Measurements from ENCODE around the gene CEP128. TPM values are rescaled to one million over a fixed set of nuclear protein-coding genes. Genes with fewer than 3 reads are reported as not detected.

The CEP128 gene
- polyA plus RNA-seq, 1 of the 3 experiments (the other 2 are of a cell fraction) = 1.2 TPM

DNA sequence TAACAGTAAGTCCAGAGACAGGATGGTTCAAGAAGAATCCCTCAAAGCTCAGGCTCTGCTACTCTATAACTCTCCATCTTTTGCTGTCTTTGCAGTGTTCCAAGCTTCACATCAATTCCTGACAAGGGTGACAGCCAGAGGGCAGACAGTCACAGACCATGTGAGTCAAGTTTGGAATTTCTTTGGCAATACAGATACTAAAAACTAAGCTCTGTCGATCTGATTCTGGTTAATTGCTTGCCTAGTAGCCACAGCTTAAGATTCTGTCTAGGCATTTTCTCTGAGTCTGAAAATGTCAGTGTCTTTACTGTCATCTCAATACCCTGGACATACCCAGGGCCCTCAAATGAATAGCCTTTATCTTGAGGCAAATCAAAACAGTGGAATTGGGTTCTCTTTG lies 153.7 kb downstream of the CEP128 start:
- H3K9me2 ChIP-seq = no peaks in the 10 kb centered on the region
- no peaks in the 10 kb centered on the region for H3F3A ChIP-seq (replicated peaks; ENCODE audit: insufficient read depth)
- no peaks in the 10 kb centered on the region for H3K79me2 ChIP-seq (ENCODE audit: insufficient read depth)
- no peak for DNase-seq
- no peaks in the 10 kb centered on the region for H3K27me3 ChIP-seq (ENCODE audit: insufficient read depth)
- H3K4me1 ChIP-seq (ENCODE audit: control insufficient read depth in 1 of 2, insufficient read depth in 2 of 2, low read depth in 1 of 2, low read length in 1 of 2) = no peaks in the 10 kb centered on the region; a peak in 2 of 4 replicates
- H3K36me3 ChIP-seq (replicated peaks in 1 of 2; ENCODE audit: control insufficient read depth in 1 of 2, insufficient read depth in 2 of 2, low read length in 1 of 2) = peaks cover 0 to 3% of the 10 kb centered on the region in 2 experiments
- no peaks in the 10 kb centered on the region for H4K20me1 ChIP-seq (ENCODE audit: insufficient read depth)
- H3K9me3 ChIP-seq = no peaks in the 10 kb centered on the region
- no peak overlapping the region for H3K27ac ChIP-seq (ENCODE audit: low read depth in 2 of 2, low read length in 1 of 2)
- H3K4me2 ChIP-seq = no peak overlapping the region
- WGBS (ENCODE audit: low lambda C conversion rate) = 56% methylated on average over 1 of the region's 1 CpG
- no peak overlapping the region for H3K4me3 ChIP-seq (ENCODE audit: low read depth in 2 of 2, low read length in 1 of 2)
- TF ChIP-seq, protein P1, sequence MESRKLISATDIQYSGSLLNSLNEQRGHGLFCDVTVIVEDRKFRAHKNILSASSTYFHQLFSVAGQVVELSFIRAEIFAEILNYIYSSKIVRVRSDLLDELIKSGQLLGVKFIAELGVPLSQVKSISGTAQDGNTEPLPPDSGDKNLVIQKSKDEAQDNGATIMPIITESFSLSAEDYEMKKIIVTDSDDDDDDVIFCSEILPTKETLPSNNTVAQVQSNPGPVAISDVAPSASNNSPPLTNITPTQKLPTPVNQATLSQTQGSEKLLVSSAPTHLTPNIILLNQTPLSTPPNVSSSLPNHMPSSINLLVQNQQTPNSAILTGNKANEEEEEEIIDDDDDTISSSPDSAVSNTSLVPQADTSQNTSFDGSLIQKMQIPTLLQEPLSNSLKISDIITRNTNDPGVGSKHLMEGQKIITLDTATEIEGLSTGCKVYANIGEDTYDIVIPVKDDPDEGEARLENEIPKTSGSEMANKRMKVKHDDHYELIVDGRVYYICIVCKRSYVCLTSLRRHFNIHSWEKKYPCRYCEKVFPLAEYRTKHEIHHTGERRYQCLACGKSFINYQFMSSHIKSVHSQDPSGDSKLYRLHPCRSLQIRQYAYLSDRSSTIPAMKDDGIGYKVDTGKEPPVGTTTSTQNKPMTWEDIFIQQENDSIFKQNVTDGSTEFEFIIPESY (IDR thresholded peaks at IDR 0.05; ENCODE audit: borderline replicate concordance, low read depth) = no peak
- TF ChIP-seq, protein P2, sequence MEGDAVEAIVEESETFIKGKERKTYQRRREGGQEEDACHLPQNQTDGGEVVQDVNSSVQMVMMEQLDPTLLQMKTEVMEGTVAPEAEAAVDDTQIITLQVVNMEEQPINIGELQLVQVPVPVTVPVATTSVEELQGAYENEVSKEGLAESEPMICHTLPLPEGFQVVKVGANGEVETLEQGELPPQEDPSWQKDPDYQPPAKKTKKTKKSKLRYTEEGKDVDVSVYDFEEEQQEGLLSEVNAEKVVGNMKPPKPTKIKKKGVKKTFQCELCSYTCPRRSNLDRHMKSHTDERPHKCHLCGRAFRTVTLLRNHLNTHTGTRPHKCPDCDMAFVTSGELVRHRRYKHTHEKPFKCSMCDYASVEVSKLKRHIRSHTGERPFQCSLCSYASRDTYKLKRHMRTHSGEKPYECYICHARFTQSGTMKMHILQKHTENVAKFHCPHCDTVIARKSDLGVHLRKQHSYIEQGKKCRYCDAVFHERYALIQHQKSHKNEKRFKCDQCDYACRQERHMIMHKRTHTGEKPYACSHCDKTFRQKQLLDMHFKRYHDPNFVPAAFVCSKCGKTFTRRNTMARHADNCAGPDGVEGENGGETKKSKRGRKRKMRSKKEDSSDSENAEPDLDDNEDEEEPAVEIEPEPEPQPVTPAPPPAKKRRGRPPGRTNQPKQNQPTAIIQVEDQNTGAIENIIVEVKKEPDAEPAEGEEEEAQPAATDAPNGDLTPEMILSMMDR (IDR thresholded peaks at IDR 0.05) = no peak
- TF ChIP-seq TCF12 (IDR thresholded peaks at IDR 0.05) = no peak
- TF ChIP-seq, protein P3, sequence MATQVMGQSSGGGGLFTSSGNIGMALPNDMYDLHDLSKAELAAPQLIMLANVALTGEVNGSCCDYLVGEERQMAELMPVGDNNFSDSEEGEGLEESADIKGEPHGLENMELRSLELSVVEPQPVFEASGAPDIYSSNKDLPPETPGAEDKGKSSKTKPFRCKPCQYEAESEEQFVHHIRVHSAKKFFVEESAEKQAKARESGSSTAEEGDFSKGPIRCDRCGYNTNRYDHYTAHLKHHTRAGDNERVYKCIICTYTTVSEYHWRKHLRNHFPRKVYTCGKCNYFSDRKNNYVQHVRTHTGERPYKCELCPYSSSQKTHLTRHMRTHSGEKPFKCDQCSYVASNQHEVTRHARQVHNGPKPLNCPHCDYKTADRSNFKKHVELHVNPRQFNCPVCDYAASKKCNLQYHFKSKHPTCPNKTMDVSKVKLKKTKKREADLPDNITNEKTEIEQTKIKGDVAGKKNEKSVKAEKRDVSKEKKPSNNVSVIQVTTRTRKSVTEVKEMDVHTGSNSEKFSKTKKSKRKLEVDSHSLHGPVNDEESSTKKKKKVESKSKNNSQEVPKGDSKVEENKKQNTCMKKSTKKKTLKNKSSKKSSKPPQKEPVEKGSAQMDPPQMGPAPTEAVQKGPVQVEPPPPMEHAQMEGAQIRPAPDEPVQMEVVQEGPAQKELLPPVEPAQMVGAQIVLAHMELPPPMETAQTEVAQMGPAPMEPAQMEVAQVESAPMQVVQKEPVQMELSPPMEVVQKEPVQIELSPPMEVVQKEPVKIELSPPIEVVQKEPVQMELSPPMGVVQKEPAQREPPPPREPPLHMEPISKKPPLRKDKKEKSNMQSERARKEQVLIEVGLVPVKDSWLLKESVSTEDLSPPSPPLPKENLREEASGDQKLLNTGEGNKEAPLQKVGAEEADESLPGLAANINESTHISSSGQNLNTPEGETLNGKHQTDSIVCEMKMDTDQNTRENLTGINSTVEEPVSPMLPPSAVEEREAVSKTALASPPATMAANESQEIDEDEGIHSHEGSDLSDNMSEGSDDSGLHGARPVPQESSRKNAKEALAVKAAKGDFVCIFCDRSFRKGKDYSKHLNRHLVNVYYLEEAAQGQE (IDR thresholded peaks at IDR 0.05; ENCODE audit: low read depth, low read length) = no peak
- H2AFZ ChIP-seq (ENCODE audit: low read depth) = no peak overlapping the region
- ChIA-PET CTCF (interaction anchor here (1.3 kb wide), 1 partner anchor 63 kb away, joined by 4 read pairs; no protein-coding TSS in a partner anchor), POLR2A (no interaction called here)
- H3K9ac ChIP-seq = no peak overlapping the region

DNA sequence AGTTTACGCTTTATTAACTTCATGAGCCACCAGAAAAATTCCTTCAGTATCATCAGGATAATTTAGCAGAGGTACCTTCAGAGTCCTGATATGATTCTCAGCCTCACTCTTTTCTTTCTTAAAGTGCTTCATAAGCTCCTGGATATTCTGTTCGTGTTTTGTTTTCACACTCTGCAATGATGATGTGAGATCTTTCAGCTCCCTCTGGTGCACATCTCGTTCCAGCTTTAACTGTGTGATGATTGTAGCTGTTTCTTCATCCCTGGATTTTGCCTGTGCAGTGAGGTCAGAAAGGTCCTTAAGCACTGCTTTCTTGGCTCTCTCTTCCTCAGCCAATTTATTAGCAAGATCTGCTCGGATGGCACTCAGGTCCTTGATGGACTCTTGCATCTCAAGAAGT lies 156.7 kb downstream of the CEP128 start:
- Histone ChIP-seq H3K4me2 (no peak overlapping the region), H3K9ac (no peak overlapping the region), H3F3A (replicated peaks; ENCODE audit: insufficient read depth) (no peaks in the 10 kb centered on the region), H3K9me3 (no peaks in the 10 kb centered on the region), H3K4me3 (ENCODE audit: low read depth in 2 of 2, low read length in 1 of 2) (no peak overlapping the region), H3K27me3 (ENCODE audit: insufficient read depth) (no peaks in the 10 kb centered on the region), H2AFZ (ENCODE audit: low read depth) (no peak overlapping the region), H3K4me1 (ENCODE audit: control insufficient read depth in 1 of 2, insufficient read depth in 2 of 2, low read depth in 1 of 2, low read length in 1 of 2) (no peaks in the 10 kb centered on the region; a peak in 1 of 4 replicates), H3K9me2 (no peaks in the 10 kb centered on the region), H3K79me2 (ENCODE audit: insufficient read depth) (no peaks in the 10 kb centered on the region), H4K20me1 (ENCODE audit: insufficient read depth) (no peaks in the 10 kb centered on the region), H3K36me3 (replicated peaks in 1 of 2; ENCODE audit: control insufficient read depth in 1 of 2, insufficient read depth in 2 of 2, low read length in 1 of 2) (no peaks in the 10 kb centered on the region), H3K27ac (ENCODE audit: low read depth in 2 of 2, low read length in 1 of 2) (no peak overlapping the region)
- no peak for TF ChIP-seq MEF2A (IDR thresholded peaks at IDR 0.05; ENCODE audit: borderline replicate concordance, low read depth)
- TF ChIP-seq, protein P1 (IDR thresholded peaks at IDR 0.05; ENCODE audit: borderline replicate concordance, low read depth) = no peak
- peak; percentile 17; the same call in 1 of the 2 replicates for TF ChIP-seq RAD21 (IDR thresholded peaks at IDR 0.05; ENCODE audit: low read length)
- POLR2A ChIA-PET = no interaction called here
- 97% methylated on average over 4 of the region's 4 CpGs for WGBS (ENCODE audit: low lambda C conversion rate)
- no peak for DNase-seq
- CTCF ChIA-PET = interaction anchor here (1.0 kb wide), 2 partner anchors 154 to 571 kb away, joined by 3 to 4 read pairs; no protein-coding TSS in a partner anchor

Data from SK-N-SH (cell line).